ENCODE measurements around the gene TNS1. TPM values are rescaled to one million over a fixed set of nuclear protein-coding genes. Genes with fewer than 3 reads are reported as not detected.

TNS1 gene
- total RNA-seq, 2 donors from 2014 or later: 3.3 to 4.2 TPM

DNA sequence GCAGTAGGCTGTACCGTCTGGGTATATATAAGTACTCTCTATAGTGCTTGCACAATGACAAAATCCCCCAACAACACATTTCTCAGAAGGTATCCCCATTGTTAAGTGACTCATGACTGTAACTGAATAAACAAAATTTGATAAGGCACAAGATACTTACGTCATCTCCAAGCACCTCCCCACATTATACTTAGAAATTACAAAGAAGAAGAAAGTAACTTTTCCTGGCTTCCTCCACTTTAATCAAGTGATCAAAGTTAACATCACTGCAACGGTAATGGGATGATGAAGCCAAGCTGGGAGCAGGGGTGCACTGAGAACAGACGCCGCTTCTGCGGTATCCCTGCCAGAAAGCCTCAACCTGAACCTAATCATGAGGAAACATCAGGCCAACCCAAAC, 9.7 kb downstream of the TNS1 start:
- TF ChIP-seq, protein P1, sequence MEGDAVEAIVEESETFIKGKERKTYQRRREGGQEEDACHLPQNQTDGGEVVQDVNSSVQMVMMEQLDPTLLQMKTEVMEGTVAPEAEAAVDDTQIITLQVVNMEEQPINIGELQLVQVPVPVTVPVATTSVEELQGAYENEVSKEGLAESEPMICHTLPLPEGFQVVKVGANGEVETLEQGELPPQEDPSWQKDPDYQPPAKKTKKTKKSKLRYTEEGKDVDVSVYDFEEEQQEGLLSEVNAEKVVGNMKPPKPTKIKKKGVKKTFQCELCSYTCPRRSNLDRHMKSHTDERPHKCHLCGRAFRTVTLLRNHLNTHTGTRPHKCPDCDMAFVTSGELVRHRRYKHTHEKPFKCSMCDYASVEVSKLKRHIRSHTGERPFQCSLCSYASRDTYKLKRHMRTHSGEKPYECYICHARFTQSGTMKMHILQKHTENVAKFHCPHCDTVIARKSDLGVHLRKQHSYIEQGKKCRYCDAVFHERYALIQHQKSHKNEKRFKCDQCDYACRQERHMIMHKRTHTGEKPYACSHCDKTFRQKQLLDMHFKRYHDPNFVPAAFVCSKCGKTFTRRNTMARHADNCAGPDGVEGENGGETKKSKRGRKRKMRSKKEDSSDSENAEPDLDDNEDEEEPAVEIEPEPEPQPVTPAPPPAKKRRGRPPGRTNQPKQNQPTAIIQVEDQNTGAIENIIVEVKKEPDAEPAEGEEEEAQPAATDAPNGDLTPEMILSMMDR (conservative IDR thresholded peaks at IDR 0.05): no peak
- H3K4me3 Mint-ChIP-seq: no peak overlapping the region
- H3K4me3 ChIP-seq (ENCODE audit: low read length): no peak overlapping the region
- 95 to 97% methylated on average over 6 of the region's 6 CpGs for WGBS, 2 experiments (ENCODE audit: insufficient coverage in 1 of 2, insufficient read length in 1 of 2)
- no peaks in the 10 kb centered on the region for H3K9me3 Mint-ChIP-seq
- no peak overlapping the region for H3K9ac ChIP-seq (ENCODE audit: extremely low read depth, low read length, poor library complexity, severe bottlenecking)
- peaks cover 10% of the 10 kb centered on the region for H3K4me1 Mint-ChIP-seq
- no peak overlapping the region for H3K27ac Mint-ChIP-seq
- no peaks in the 10 kb centered on the region for H3K36me3 Mint-ChIP-seq (ENCODE audit: low read depth)
- peaks cover 3% of the 10 kb centered on the region for H3K4me1 ChIP-seq (ENCODE audit: control insufficient read depth, insufficient read depth, low read length)
- no peaks in the 10 kb centered on the region for H3K36me3 ChIP-seq (ENCODE audit: control insufficient read depth, insufficient read depth, low read length)
- no peak overlapping the region for H3K27ac ChIP-seq (ENCODE audit: low read depth, low read length)
- DNase-seq: no peak
- no peaks in the 10 kb centered on the region for H3K9me3 ChIP-seq (ENCODE audit: control insufficient read depth, low read length)
- no peaks in the 10 kb centered on the region for H3K27me3 ChIP-seq (ENCODE audit: control insufficient read depth, insufficient read depth, low read length, poor library complexity, severe bottlenecking)
- peaks cover 5% of the 10 kb centered on the region for H3K27me3 Mint-ChIP-seq (ENCODE audit: insufficient read depth)

DNA sequence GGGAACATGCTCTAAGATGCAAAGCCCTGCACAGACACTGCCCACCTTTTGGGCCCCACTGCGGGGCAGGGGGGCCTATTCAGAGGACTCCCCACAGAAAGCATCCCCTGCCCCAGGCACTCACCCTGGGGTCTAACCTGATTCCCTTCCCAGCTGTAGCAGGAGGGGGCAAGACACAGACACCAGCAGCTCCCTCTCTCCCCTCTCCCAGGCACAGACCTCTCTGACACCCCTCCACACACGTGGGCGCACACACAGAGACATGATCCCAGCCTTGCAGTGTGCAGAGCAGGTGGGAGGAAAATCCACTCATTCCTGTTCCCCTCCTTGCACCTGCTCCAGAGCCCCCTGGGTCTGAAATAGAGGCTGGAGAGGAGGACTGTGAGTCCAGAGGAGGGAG, 10.7 kb downstream of the TNS1 start:
- H3K36me3 Mint-ChIP-seq (ENCODE audit: low read depth): no peaks in the 10 kb centered on the region
- Histone ChIP-seq H3K36me3 (ENCODE audit: control insufficient read depth, insufficient read depth, low read length) (no peaks in the 10 kb centered on the region), H3K27me3 (ENCODE audit: control insufficient read depth, insufficient read depth, low read length, poor library complexity, severe bottlenecking) (no peaks in the 10 kb centered on the region), H3K4me1 (ENCODE audit: control insufficient read depth, insufficient read depth, low read length) (peaks cover 5% of the 10 kb centered on the region), H3K4me3 (ENCODE audit: low read length) (no peak overlapping the region), H3K9ac (ENCODE audit: extremely low read depth, low read length, poor library complexity, severe bottlenecking) (no peak overlapping the region), H3K27ac (ENCODE audit: low read depth, low read length) (no peak overlapping the region), H3K9me3 (ENCODE audit: control insufficient read depth, low read length) (no peaks in the 10 kb centered on the region)
- WGBS, 2 experiments (ENCODE audit: insufficient coverage in 1 of 2, insufficient read length in 1 of 2): 87% methylated on average over 3 of the region's 3 CpGs; no CpG with 5 or more reads in 1 of the 2 experiments
- peaks cover 5% of the 10 kb centered on the region for H3K27me3 Mint-ChIP-seq (ENCODE audit: insufficient read depth)
- no peak for DNase-seq
- H3K4me3 Mint-ChIP-seq: no peak overlapping the region
- no peaks in the 10 kb centered on the region for H3K9me3 Mint-ChIP-seq
- TF ChIP-seq, protein P1 (conservative IDR thresholded peaks at IDR 0.05): no peak
- no peak overlapping the region for H3K27ac Mint-ChIP-seq
- H3K4me1 Mint-ChIP-seq: peaks cover 14% of the 10 kb centered on the region

DNA sequence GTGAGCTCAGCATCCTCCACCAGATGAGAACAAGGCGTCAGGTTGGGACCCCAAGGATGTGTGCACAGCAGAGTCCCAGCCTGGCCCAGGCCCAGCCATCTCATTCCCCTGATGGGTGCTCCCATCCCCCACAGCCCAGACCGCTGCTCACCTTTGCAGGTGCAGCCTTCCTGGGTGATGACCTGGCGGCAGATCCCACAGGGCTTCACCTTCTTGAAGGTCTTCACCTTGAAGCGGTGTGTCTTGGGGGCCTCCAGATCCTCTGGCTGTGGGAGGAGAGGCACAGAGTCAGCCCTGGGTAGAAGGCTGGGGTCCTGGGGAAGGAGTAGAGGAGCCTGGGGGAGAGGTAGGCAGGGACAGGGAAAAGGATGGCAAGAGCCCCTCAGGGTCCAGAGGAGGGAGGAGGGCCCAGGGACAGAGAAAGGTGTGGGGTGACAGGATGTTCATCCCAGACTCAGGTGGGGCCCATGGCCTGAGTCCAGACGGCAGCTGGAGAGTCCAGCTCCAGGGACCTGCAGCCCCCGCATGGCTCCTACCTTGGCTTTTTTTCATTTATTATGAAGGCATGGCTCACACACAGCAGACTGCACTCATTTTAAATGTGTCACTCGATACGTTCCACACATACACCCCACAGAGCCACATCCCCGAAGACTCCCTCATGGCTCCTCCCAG, 11.9 kb downstream of the TNS1 start:
- no peak overlapping the region for H3K4me3 Mint-ChIP-seq
- Histone ChIP-seq H3K4me1 (ENCODE audit: control insufficient read depth, insufficient read depth, low read length) (peaks cover 5% of the 10 kb centered on the region), H3K27me3 (ENCODE audit: control insufficient read depth, insufficient read depth, low read length, poor library complexity, severe bottlenecking) (no peaks in the 10 kb centered on the region), H3K36me3 (ENCODE audit: control insufficient read depth, insufficient read depth, low read length) (no peaks in the 10 kb centered on the region), H3K9ac (ENCODE audit: extremely low read depth, low read length, poor library complexity, severe bottlenecking) (no peak overlapping the region), H3K27ac (ENCODE audit: low read depth, low read length) (no peak overlapping the region), H3K9me3 (ENCODE audit: control insufficient read depth, low read length) (no peaks in the 10 kb centered on the region), H3K4me3 (ENCODE audit: low read length) (no peak overlapping the region)
- WGBS, 2 experiments (ENCODE audit: insufficient coverage in 1 of 2, insufficient read length in 1 of 2): 91 to 93% methylated on average over 7 to 9 of the region's 9 CpGs
- H3K36me3 Mint-ChIP-seq (ENCODE audit: low read depth): no peaks in the 10 kb centered on the region
- H3K27ac Mint-ChIP-seq: no peak overlapping the region
- TF ChIP-seq, protein P1 (conservative IDR thresholded peaks at IDR 0.05): no peak
- peaks cover 11% of the 10 kb centered on the region for H3K4me1 Mint-ChIP-seq
- peaks cover 5% of the 10 kb centered on the region for H3K27me3 Mint-ChIP-seq (ENCODE audit: insufficient read depth)
- DNase-seq: no peak
- no peaks in the 10 kb centered on the region for H3K9me3 Mint-ChIP-seq
